Ascending aorta (tissue), 2 donors: ENCODE data around the gene POU6F1. TPM values are rescaled to one million over a fixed set of nuclear protein-coding genes. Genes with fewer than 3 reads are reported as not detected.
"Not testable (repeated sequence)": the region's sequence is repeated elsewhere in the genome, so short reads cannot be mapped to it uniquely, and the experiment has no call there.

ENCODE experiments used
- DNase-seq, 2 donors: peaks; one replicate each; pipeline ENCODE4 v3.0.0-alpha.2; 2019; ENCODE audit warnings: low spot score in 2 of 2
- H3K27ac ChIP-seq, 2 donors: fragments of 200-600 bp; sonication (generic); one replicate each; pipeline ENCODE4 v1.5.1; 2016 to 2017; ENCODE audit warnings: mild to moderate bottlenecking in 1 of 2
- H3K27me3 ChIP-seq: fragments of 200-600 bp; sonication (generic); one replicate; pipeline ENCODE4 v1.5.1; 2017
- H3K36me3 ChIP-seq, 2 donors: fragments of 200-600 bp; sonication (generic); one replicate each; pipeline ENCODE4 v1.5.1; 2016
- H3K4me1 ChIP-seq, 2 donors: fragments of 200-600 bp; sonication (generic); one replicate each; pipeline ENCODE4 v1.5.1; 2016 to 2017; ENCODE audit warnings: mild to moderate bottlenecking in 1 of 2
- H3K4me3 ChIP-seq, 2 donors: fragments of 200-600 bp; sonication (generic); one replicate each; pipeline ENCODE4 v1.5.1; 2016 to 2017; ENCODE audit warnings: mild to moderate bottlenecking in 1 of 2
- H3K9me3 ChIP-seq, 2 donors: fragments of 200-600 bp; sonication (generic); one replicate each; pipeline ENCODE4 v1.5.1; 2016
- CTCF ChIP-seq, 3 experiments: fragments of 200-600 bp in 2 of 3; fragments of 450-650 bp in 1 of 3; sonication (generic) in 2 of 3; IDR thresholded peaks; one replicate each; pipeline ENCODE4 v1.5.1; 2016 to 2019; ENCODE audit warnings: antibody characterized with exemption in 3 of 3, mild to moderate bottlenecking in 1 of 3, moderate library complexity in 1 of 3
- intact Hi-C: fragments of 100-400 bp; cut with DNase I; formaldehyde crosslinking; loops from one replicate; pipeline ENCODE4 v1.15.1; 2023
- total RNA-seq: library from RNA; depleted of rRNA; stranded (reverse); fragments of >200 nt; gene quantifications from one replicate; pipeline ENCODE4 v1.1.0, GENCODE V29; 2016

The POU6F1 gene
- total RNA-seq, 1 donor from 2014 or later: 24.7 TPM

- intact Hi-C loops: no loop called here
- TF ChIP-seq CTCF (IDR thresholded peaks at IDR 0.05): no peak
These were observed 7.9 kb upstream of the POU6F1 start for GRCh38 chr12:51225771-51226170.

GRCh38 chr12:51225234-51225633, 7.4 kb upstream of the POU6F1 start:
- H3K4me3 ChIP-seq: no peak overlapping the region
- no peaks in the 10 kb centered on the region for H3K4me1 ChIP-seq
- no peaks in the 10 kb centered on the region for H3K9me3 ChIP-seq
- intact Hi-C loops: no loop called here
- no peaks in the 10 kb centered on the region for H3K27me3 ChIP-seq
- DNase-seq: no peak
- peaks cover 0 to 4% of the 10 kb centered on the region in 2 donors for H3K36me3 ChIP-seq
- TF ChIP-seq CTCF (IDR thresholded peaks at IDR 0.05): no peak
- H3K27ac ChIP-seq: no peak overlapping the region

More at GRCh38 chr12:51225771-51226170, 7.9 kb upstream of the POU6F1 start:
- Histone ChIP-seq H3K4me1 (no peaks in the 10 kb centered on the region), H3K4me3 (no peak overlapping the region), H3K27ac (no peak overlapping the region), H3K27me3 (no peaks in the 10 kb centered on the region), H3K36me3 (peaks cover 0 to 4% of the 10 kb centered on the region in 2 donors), H3K9me3 (no peaks in the 10 kb centered on the region)
- DNase-seq: no peak

- Histone ChIP-seq H3K27ac (no peak overlapping the region), H3K9me3 (no peaks in the 10 kb centered on the region), H3K4me3 (no peak overlapping the region), H3K27me3 (no peaks in the 10 kb centered on the region), H3K36me3 (peaks cover 0 to 4% of the 10 kb centered on the region in 2 donors), H3K4me1 (no peaks in the 10 kb centered on the region)
- no peak for DNase-seq
- intact Hi-C loops: no loop called here
- TF ChIP-seq CTCF (IDR thresholded peaks at IDR 0.05): no peak
These were observed 6.8 kb upstream of the POU6F1 start for GRCh38 chr12:51224625-51225024.

GRCh38 chr12:51222461-51222860, 4.6 kb upstream of the POU6F1 start:
- Histone ChIP-seq H3K27me3 (no peaks in the 10 kb centered on the region), H3K36me3 (peaks cover 0 to 4% of the 10 kb centered on the region in 2 donors), H3K4me3 (no peak overlapping the region), H3K27ac (no peak overlapping the region), H3K9me3 (no peaks in the 10 kb centered on the region), H3K4me1 (peaks cover 4 to 10% of the 10 kb centered on the region in 2 donors)
- DNase-seq: no peak
- intact Hi-C loops: no loop called here
- TF ChIP-seq CTCF (IDR thresholded peaks at IDR 0.05): no peak

- not testable (repeated sequence) for H3K36me3 ChIP-seq, H3K4me3 ChIP-seq, H3K27me3 ChIP-seq, H3K27ac ChIP-seq, H3K9me3 ChIP-seq, DNase-seq
- peaks cover 4 to 15% of the 10 kb centered on the region in 2 donors for H3K4me1 ChIP-seq
- intact Hi-C loops: loop anchor here (2.0 to 10.0 kb wide), 4 partner anchors 47 to 455 kb away; partner anchors contain the start of genes ATF1, SMAGP and TFCP2
These were observed 2.0 kb upstream of the POU6F1 start for GRCh38 chr12:51219857-51220256.

GRCh38 chr12:51219322-51219721, 1.5 kb upstream of the POU6F1 start:
- peak overlapping the region in 1 of 2 donors; percentile 98 for H3K4me3 ChIP-seq
- H3K27ac ChIP-seq: peak overlapping the region; percentile 99
- H3K9me3 ChIP-seq: no peaks in the 10 kb centered on the region
- no peak for DNase-seq
- no peak for TF ChIP-seq CTCF (IDR thresholded peaks at IDR 0.05)
- H3K4me1 ChIP-seq: peaks cover 4 to 15% of the 10 kb centered on the region in 2 donors
- H3K36me3 ChIP-seq: peaks cover 0 to 4% of the 10 kb centered on the region in 2 donors
- no peaks in the 10 kb centered on the region for H3K27me3 ChIP-seq
- intact Hi-C loops: loop anchor here (2.0 to 10.0 kb wide), 4 partner anchors 47 to 455 kb away; partner anchors contain the start of genes ATF1, SMAGP and TFCP2
